SK-N-SH treated with all-trans-retinoic acid at 6 μM for 48 hours (cell line): Measurements from ENCODE around the gene APEH.

Experiments used
- ARNTL ChIP-seq: fragments of 450-650 bp; formaldehyde crosslinking; IDR thresholded peaks from 2 replicates; pipeline ENCODE4 v1.5.0; 2020; ENCODE audit warnings: low read depth, mild to moderate bottlenecking, moderate library complexity, borderline replicate concordance
- GLIS3 ChIP-seq: fragments of 250-450 bp; sonication (Bioruptor Pico); IDR thresholded peaks from 2 replicates; pipeline ENCODE4 v1.5.0; 2020; ENCODE audit warnings: mild to moderate bottlenecking, moderate library complexity
- PATZ1 ChIP-seq: fragments of 250-450 bp; sonication (Bioruptor Pico); IDR thresholded peaks from 2 replicates; pipeline ENCODE4 v1.8.0; 2020; ENCODE audit warnings: mild to moderate bottlenecking, moderate library complexity, borderline replicate concordance
- RARB ChIP-seq: fragments of 250-450 bp; sonication (Bioruptor Pico); IDR thresholded peaks from 2 replicates; pipeline ENCODE4 v1.8.0; 2021; ENCODE audit warnings: mild to moderate bottlenecking, moderate library complexity
- SNAI2 ChIP-seq: fragments of 250-450 bp; sonication (Bioruptor Pico); IDR thresholded peaks from 2 replicates; pipeline ENCODE4 v1.5.0; 2020; ENCODE audit warnings: mild to moderate bottlenecking, moderate library complexity
- TCF4 ChIP-seq: fragments of 250-450 bp; sonication (Bioruptor Pico); IDR thresholded peaks from 2 replicates; pipeline ENCODE4 v1.8.0; 2021; ENCODE audit warnings: mild to moderate bottlenecking, moderate library complexity, borderline replicate concordance
- TF ChIP-seq, protein P1 (sequence below): fragments of 250-450 bp; sonication (Bioruptor Pico); IDR thresholded peaks from 2 replicates; pipeline ENCODE4 v1.5.1; 2021; ENCODE audit warnings: mild to moderate bottlenecking, moderate library complexity

GRCh38 chr3:49650177-49650576 lies 24.0 kb upstream of the APEH start:
- no peak for TF ChIP-seq GLIS3 (CRISPR knock-in tag)
- no peak for TF ChIP-seq ARNTL (CRISPR knock-in tag)
- TF ChIP-seq PATZ1 (CRISPR knock-in tag) = no peak
- no peak for TF ChIP-seq RARB (CRISPR knock-in tag)
- TF ChIP-seq, protein P1, sequence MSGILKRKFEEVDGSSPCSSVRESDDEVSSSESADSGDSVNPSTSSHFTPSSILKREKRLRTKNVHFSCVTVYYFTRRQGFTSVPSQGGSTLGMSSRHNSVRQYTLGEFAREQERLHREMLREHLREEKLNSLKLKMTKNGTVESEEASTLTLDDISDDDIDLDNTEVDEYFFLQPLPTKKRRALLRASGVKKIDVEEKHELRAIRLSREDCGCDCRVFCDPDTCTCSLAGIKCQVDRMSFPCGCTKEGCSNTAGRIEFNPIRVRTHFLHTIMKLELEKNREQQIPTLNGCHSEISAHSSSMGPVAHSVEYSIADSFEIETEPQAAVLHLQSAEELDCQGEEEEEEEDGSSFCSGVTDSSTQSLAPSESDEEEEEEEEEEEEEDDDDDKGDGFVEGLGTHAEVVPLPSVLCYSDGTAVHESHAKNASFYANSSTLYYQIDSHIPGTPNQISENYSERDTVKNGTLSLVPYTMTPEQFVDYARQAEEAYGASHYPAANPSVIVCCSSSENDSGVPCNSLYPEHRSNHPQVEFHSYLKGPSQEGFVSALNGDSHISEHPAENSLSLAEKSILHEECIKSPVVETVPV (CRISPR knock-in tag) = no peak
- no peak for TF ChIP-seq TCF4 (CRISPR knock-in tag)
- no peak for TF ChIP-seq SNAI2 (CRISPR knock-in tag)
